SH-SY5Y (cell line): ENCODE measurements around the gene DDX25.

ENCODE experiments used
- GATA2 ChIP-seq: IDR thresholded peaks from 2 replicates; pipeline ENCODE4 v1.6.1; 2011; ENCODE audit warnings: mild to moderate bottlenecking, low read depth, low read length
- GATA3 ChIP-seq: IDR thresholded peaks from 2 replicates; pipeline ENCODE4 v1.6.1; 2011; ENCODE audit warnings: low read depth, mild to moderate bottlenecking, low read length, moderate library complexity

DNA sequence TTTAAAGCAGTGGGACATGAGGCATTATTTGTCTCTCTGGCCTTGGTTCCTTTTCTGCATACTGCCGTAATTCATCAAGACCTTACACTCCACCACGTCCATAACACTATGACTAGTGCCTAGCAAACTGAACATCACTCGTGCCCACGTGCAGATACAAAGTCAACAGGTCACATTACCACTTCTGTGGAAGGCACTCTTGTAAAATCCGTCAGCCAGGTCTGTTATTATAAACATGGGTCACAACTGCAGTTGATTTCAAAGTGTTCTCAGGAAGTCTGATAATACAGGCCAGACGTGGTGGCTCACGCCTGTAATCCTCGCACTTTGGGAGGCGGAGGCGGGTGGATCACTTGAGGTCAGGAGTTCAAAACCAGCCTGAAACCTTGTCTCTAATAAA lies 55.6 kb downstream of the DDX25 start:
- TF ChIP-seq GATA3 = no peak
- no peak for TF ChIP-seq GATA2
